SIG-M5 (cell line): Measurements from ENCODE around the gene ELOVL6.
"Not testable (repeated sequence)": the region's sequence is repeated elsewhere in the genome, so short reads cannot be mapped to it uniquely, and the experiment has no call there.

ENCODE experiments used
- DNase-seq: peaks from one replicate; lab custom pipeline; 2025; lab: John Stamatoyannopoulos, UW

Gene ELOVL6

GRCh38 chr4:110196871-110197528 is 1.4 kb downstream of the ELOVL6 start:
- no peak for DNase-seq

- DNase-seq: no peak
Measured at GRCh38 chr4:110196206-110196870, 2.1 kb downstream of the ELOVL6 start.

- DNase-seq: no peak
Measured at GRCh38 chr4:110195561-110196205, 2.7 kb downstream of the ELOVL6 start.

GRCh38 chr4:110193822-110194761 is 4.3 kb downstream of the ELOVL6 start:
- DNase-seq: no peak

GRCh38 chr4:110193287-110193686 is 5.1 kb downstream of the ELOVL6 start:
- DNase-seq: not testable (repeated sequence)

GRCh38 chr4:110190249-110190648 is 8.2 kb downstream of the ELOVL6 start:
- no peak for DNase-seq

- DNase-seq: no peak
Measured at GRCh38 chr4:110188113-110188512, 10.3 kb downstream of the ELOVL6 start.

- DNase-seq: no peak
Measured at GRCh38 chr4:110184791-110185155, 13.6 kb downstream of the ELOVL6 start.

GRCh38 chr4:110184140-110184790 is 14.2 kb downstream of the ELOVL6 start:
- no peak for DNase-seq

- no peak for DNase-seq
Measured at GRCh38 chr4:110183643-110184042, 14.8 kb downstream of the ELOVL6 start.

- no peak for DNase-seq
Measured at GRCh38 chr4:110183058-110183457, 15.4 kb downstream of the ELOVL6 start.

GRCh38 chr4:110181890-110182289 is 16.5 kb downstream of the ELOVL6 start:
- DNase-seq: no peak

- DNase-seq: no peak
Measured at GRCh38 chr4:110175634-110176033, 22.8 kb downstream of the ELOVL6 start.

GRCh38 chr4:110172972-110173371 is 25.4 kb downstream of the ELOVL6 start:
- DNase-seq: no peak

GRCh38 chr4:110171971-110172370 is 26.4 kb downstream of the ELOVL6 start:
- no peak for DNase-seq

- DNase-seq: no peak
Measured at GRCh38 chr4:110170861-110171260, 27.6 kb downstream of the ELOVL6 start.

- DNase-seq: no peak
Measured at GRCh38 chr4:110165382-110166286, 32.8 kb downstream of the ELOVL6 start.

GRCh38 chr4:110164856-110165255 is 33.6 kb downstream of the ELOVL6 start:
- DNase-seq: no peak

- no peak for DNase-seq
Measured at GRCh38 chr4:110164251-110164650, 34.2 kb downstream of the ELOVL6 start.

GRCh38 chr4:110163327-110164069 is 34.9 kb downstream of the ELOVL6 start:
- no peak for DNase-seq
